Stimulated activated CD4-positive, alpha-beta T cell treated with anti-CD3 and anti-CD28 coated beads, Interleukin-4, amount 100 ng/mL, for 48 hours (primary cell): ENCODE results near the gene C1orf141.
"Not testable (repeated sequence)": the region's sequence is repeated elsewhere in the genome, so short reads cannot be mapped to it uniquely, and the experiment has no call there.

Experiments used
- DNase-seq, 2 donors: peaks; one replicate each; pipeline ENCODE4 v3.0.0-alpha.2; 2020; ENCODE audit warnings: low read depth in 2 of 2

Gene C1orf141

DNA sequence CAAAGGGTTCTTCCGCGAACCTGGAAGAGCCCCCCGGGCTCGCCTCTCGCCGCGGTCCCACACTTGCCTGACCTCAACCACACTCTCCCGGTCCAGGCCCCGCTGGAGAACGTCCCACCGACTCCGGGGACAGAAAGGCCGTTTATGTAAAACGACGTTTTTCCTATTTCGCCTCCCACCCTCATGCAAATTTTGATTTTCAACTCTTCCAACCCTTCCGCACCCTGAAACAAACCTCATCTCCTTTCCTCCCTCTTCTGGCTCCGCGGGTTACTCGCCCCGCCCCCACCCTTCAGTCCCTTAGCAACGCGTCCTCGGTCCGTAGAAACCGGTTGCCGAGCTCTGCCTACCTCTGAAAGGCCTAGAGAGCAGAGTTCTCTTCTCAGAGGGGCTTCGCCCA is at the start of gene C1orf141:
C1orf141 (minus strand) TSS at position 276 of the 400 bp plus-strand sequence. CDS start 7,730 bp downstream, outside the sequence.
- no peak for DNase-seq

DNA sequence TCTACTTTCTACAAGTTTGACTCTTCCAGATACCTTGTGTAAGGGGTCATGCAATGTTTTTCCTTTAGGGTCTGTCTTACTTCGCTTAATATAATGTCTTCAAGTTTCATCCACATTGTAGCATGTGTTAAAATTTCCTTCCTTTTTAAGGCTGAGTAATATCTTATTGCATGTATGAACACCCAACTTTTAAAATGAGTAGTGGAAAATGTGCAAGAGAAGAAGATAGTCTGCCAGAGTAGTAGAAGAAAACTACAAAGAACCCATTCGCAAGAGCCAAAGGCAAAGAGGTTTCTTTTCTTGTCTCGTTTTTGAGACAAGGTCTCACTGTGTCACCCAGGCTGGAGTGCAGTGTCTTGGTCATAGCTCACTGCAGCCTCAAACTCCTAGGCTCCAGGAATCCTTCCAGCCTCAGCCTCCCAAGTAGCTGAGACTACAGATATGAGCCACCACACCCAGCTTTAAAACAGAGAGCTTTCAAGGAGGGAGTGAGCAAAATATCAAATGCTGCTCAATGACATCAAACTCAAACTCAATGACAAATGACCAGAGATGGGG is 40.8 kb upstream of the C1orf141 start:
- no peak for DNase-seq

DNA sequence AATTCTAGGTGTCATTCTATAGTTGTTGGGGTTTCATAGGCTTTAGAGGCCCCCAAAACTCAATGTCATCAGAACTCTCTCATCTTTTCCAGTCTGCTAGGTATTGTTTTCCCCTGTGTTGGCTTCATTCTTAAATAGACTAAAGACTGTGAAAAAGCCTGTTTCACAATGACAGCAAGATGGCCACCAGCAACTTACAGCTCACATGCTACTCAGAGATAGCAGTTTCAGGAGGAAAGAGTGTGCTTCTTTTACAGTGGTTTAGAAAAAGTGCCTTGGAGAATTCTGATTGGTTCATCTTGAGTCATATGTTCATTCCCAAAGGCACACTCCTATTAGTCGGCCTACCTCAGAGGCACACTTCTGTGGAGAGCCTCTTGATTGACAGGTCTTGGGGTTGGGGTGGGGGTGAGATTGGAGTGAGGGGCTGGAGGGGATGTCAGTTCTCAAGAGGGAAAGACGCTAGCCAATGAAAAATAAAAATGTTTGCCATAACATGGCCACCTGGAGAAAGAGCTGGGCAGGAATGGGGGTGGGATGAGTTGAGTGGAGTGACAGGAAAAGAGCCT is 40.0 kb upstream of the C1orf141 start:
- no peak for DNase-seq

- no peak for DNase-seq
These were observed 39.2 kb upstream of the C1orf141 start for GRCh38 chr1:67173988-67174387.

GRCh38 chr1:67171978-67172377 is 37.2 kb upstream of the C1orf141 start:
- DNase-seq, result no peak

DNA sequence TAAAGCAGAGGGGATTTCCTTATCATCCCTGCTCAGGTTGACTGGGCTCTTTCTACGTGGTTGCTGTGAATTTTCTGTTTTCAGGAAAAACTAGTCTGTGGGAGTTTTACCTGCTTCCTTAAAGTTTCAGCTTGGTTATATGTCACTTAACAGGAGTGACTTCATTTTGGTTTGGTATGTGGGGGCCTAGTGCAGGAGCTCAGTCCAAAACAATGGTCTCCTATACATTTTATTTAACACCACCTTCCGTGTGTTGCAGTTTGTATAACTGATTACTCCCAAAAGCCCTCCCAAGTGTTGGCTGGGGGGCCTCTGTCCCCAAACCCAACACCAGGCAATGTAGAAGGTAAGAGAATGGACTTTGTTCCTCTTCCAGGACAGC is 36.8 kb upstream of the C1orf141 start:
- no peak for DNase-seq

GRCh38 chr1:67170751-67171573 is 36.2 kb upstream of the C1orf141 start:
- no peak for DNase-seq

DNA sequence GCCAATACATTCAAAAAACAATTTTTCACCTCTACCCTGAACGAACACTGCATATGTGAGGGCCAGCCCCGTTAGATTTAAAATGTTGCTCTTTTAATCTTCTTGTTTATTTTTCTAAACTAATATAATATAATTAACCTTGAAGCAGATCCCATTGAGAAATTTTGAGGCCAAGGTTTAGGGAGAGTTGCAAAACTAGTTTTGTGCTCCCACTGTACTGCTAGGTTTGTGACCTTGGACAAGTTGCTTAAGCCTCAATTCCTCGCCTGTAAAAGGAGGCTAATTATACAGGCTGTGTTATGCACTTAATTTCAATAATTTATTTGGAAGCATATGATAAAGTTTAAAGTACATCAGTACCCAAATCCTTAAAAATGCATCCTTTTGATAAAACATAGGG is 35.2 kb upstream of the C1orf141 start:
- no peak for DNase-seq

DNA sequence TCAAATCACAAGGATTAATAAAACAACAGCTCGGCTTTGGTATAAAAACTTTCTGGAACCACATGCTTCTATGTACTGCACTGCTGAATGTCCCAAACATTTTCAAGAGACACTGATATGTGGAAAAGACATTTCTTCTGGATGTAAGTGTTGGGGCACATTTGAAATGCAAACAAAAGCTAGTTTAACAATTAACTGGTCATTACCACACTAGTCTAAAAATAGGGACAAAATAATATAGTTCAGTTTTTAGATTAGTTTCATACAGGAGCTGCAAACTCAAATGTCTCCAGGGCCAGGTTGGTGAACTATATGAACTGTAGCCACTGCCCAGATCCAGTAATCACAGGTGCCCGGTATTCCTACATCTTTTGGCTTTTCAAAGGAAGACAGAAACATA is 34.7 kb upstream of the C1orf141 start:
- DNase-seq, result no peak

GRCh38 chr1:67166196-67166595 is 31.4 kb upstream of the C1orf141 start, which contains the start of gene IL23R:
Gene IL23R, plus strand, starts transcription at chr1:67166454. Its CDS starts 1,667 bp downstream, at chr1:67168121.
- DNase-seq, result peak in 1 of 2 donors; percentile 31

GRCh38 chr1:67165468-67166041 is 30.8 kb upstream of the C1orf141 start:
- no peak for DNase-seq

DNA sequence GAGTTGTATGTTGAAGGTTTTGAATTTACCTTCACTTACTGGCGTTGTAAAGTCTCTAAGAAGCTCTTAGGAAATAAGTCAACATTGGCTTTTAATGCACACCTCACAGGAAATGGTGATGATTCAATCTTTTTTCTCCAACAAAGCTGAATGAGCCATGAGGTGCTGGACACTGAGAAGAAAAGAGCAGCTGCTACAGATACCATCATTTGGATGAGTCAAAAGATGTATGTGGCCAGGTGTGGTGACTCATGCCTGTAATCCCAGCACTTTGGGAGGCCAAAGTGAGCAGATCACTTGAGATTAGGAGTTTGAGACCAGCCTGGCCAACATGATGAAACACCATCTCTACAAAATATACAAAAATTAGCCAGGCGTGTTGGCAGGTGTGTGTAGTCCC is 28.2 kb upstream of the C1orf141 start:
- DNase-seq, result peak; percentile 22 to 42

GRCh38 chr1:67159233-67159632 is 24.5 kb upstream of the C1orf141 start:
- DNase-seq, result peak in 1 of 2 donors; percentile 26

DNA sequence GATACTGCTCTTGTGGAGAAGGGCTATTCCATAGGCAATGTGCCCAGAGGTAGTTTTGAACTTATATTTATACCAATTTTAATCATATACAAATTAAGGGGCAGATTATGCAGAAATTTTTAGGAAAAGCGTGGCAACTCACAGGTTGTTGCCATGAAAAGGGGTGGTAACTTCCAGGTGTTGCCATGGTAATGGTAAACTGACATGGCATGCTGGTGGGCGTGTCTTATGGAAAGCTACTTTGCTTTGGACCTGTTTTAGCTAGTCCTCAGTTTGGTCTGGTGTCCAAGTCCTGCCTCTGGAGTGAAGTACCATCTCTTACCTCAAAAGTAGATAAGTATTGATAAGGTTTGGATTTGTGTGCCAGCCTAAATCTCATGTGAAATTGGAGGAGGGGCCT is 23.6 kb upstream of the C1orf141 start:
- peak in 1 of 2 donors; percentile 22 for DNase-seq

DNA sequence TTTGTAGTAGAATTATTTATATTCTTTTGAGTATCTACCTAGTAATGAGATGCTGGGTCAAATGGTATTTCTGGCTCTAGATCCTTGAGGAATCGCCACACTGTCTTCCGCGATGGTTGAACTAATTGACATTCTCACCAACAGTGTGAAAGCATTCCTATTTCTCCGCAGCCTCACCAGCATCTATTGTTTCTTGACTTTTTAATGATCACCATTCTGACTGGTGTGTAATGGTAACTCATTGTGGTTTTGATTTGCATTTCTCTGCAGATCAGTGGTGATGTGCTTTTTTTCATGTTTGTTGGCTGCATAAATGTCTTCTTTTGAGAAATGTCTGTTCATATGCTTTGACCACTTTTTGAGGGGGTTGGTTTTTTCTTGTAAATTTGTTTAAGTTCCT is 16.2 kb upstream of the C1orf141 start:
- DNase-seq, result no peak

- DNase-seq, result peak in 1 of 2 donors; percentile 50
These were observed 14.5 kb upstream of the C1orf141 start for GRCh38 chr1:67149179-67149770.

DNA sequence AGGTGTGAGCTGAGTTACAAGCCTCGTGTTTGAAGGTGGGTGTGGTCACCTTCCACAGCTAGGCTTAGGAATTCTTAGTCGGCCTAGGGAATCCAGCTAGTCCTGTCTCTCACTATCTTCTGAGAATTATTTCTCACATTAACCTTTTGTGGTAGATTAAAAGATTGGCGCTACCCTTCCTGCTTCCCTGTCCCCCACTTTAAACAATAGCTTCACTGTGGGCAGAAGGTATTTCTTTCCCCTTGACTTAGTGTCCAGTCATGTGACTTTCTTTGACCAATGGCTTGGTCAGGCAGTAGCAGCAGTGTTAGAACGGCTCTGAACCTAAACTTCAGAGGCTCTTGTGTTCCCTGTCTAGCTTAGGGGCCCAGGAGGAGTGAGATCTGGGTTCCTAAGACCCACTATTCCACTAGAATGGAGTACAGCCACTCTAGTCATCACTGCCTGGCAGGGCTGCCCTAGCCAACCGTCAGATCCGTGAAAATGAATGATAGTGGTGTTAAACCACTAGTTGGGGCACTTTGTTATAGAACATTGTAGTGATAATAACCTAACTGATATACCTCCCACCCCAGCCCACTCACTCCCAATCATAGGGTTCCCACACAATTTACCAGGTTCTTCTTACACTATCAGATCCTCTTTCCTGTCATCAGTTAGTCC is 13.9 kb upstream of the C1orf141 start:
- DNase-seq, result no peak

DNA sequence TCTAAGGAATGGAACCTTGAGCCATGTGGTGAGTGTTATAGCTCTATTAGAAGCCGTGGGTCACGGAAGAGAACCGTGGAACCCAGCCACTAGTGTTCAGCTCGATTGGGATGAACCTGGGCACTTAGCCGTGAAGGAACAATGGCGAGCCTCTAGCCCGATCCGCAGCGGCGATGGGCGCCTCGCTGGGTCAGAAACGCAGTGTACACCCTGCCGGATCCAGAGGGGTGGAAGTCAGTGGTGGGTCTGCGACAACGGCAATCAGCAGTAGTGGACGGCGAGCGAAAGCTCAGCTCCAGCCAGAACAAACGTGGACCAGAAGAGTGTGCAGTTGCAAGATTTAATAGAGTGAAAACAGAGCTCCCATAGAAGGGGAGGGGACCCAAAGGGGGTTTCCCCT is 13.2 kb upstream of the C1orf141 start:
- DNase-seq, result not testable (repeated sequence)

- DNase-seq, result no peak
These were observed 11.8 kb upstream of the C1orf141 start for GRCh38 chr1:67146539-67146938.

DNA sequence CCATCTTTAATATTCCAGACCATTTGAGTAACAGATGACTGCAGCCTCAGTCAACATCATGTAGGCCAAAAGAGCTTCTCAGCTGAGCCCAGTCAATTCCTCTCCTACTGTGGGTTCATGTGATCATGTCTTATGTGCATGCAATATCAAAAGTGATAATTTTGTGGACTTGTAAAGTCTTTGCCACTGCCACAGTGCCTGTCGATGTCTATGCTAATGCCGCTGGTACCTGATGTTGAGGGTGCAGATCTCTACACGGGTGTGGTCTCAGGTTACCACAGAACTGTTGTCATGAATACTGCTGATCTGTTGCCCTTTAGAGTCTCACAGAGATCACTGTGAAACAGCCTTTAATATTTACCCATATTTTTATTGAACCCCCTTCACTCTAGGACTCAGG is 11.3 kb upstream of the C1orf141 start:
- no peak for DNase-seq

- DNase-seq, result no peak
These were observed 9.9 kb upstream of the C1orf141 start for GRCh38 chr1:67144696-67145095.

DNA sequence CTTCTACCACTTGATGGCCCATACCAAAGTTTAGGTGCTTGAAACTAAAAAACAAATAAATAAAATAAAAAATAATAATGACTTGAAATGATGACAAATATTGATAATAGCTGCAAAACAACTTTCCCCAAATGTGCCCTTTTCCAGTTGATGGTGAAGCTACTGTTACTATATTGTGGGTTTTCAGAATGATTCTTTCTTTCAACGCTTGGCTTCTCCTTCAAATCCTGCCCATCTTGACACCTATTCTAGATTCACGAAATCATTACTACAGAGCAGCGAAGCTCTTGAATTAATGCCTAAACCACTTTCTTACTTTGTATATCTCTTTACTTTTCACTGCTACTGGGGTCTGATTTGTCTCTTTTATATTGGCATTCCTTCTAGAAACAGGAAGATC is 9.2 kb upstream of the C1orf141 start:
- DNase-seq, result no peak
